Osteoblast (primary cell): ENCODE measurements around the gene PDE10A. TPM values are rescaled to one million over a fixed set of nuclear protein-coding genes. Genes with fewer than 3 reads are reported as not detected.

ENCODE experiments used
- DNase-seq: peaks from one replicate; pipeline ENCODE4 v3.0.0; 2011; ENCODE audit warnings: low spot score, mixed read lengths; ENCODE audit not compliant: insufficient read length; ENCODE audit errors: missing footprints
- H2AFZ ChIP-seq: 2 replicates; pipeline ENCODE4 v1.6.0; 2011; ENCODE audit warnings: mild to moderate bottlenecking, low read length
- H3K27ac ChIP-seq: 2 replicates; pipeline ENCODE4 v1.5.1; 2011; ENCODE audit warnings: mild to moderate bottlenecking, low read depth, low read length, moderate library complexity
- H3K27me3 ChIP-seq: 2 replicates; pipeline ENCODE4 v1.6.0; 2012; ENCODE audit warnings: mild to moderate bottlenecking, control low read depth, inconsistent platforms, low read length, moderate library complexity; ENCODE audit not compliant: insufficient read depth
- H3K36me3 ChIP-seq: 2 replicates; pipeline ENCODE4 v1.5.1; 2011; ENCODE audit warnings: mild to moderate bottlenecking, low read length, control low read depth, moderate library complexity; ENCODE audit not compliant: insufficient read depth
- H3K4me1 ChIP-seq: 2 replicates; pipeline ENCODE4 v1.5.1; 2011; ENCODE audit warnings: mild to moderate bottlenecking, low read length, control low read depth, moderate library complexity; ENCODE audit not compliant: insufficient read depth
- H3K4me2 ChIP-seq: 2 replicates; pipeline ENCODE4 v1.6.0; 2011; ENCODE audit warnings: mild to moderate bottlenecking, low read length; ENCODE audit not compliant: insufficient read depth
- H3K4me3 ChIP-seq: fragments of 200-600 bp; sonication (generic); 3 replicates; pipeline ENCODE4 v1.5.1; 2012; ENCODE audit warnings: mild to moderate bottlenecking, low read length, inconsistent platforms; ENCODE audit not compliant: insufficient read depth
- H3K79me2 ChIP-seq: 2 replicates; pipeline ENCODE4 v1.6.0; 2012; ENCODE audit warnings: mild to moderate bottlenecking, low read length, control low read depth, inconsistent platforms; ENCODE audit not compliant: insufficient read depth
- H3K9me3 ChIP-seq: 2 replicates; pipeline ENCODE4 v1.5.1; 2011; ENCODE audit warnings: low read depth, low read length, control low read depth
- H4K20me1 ChIP-seq: 2 replicates; pipeline ENCODE4 v1.6.0; 2012; ENCODE audit warnings: mild to moderate bottlenecking, low read length, control low read depth; ENCODE audit not compliant: insufficient read depth
- total RNA-seq: library from RNA; depleted of rRNA; stranded (reverse); fragments of >200 nt; gene quantifications from 2 replicates; pipeline ENCODE4 v1.2.3, GENCODE V29; 2012
- TF ChIP-seq, protein P1 (sequence below): IDR thresholded peaks from 2 replicates; pipeline ENCODE4 v1.5.1; 2011; ENCODE audit warnings: mild to moderate bottlenecking, low read depth, low read length, moderate library complexity; ENCODE audit errors: extremely low read depth

PDE10A gene
- total RNA-seq, 1 donor, result 3.3 TPM

- Histone ChIP-seq H4K20me1 (no peaks in the 10 kb centered on the region), H3K4me1 (no peaks in the 10 kb centered on the region), H3K4me2 (no peak overlapping the region), H3K9me3 (no peaks in the 10 kb centered on the region), H3K79me2 (no peaks in the 10 kb centered on the region), H2AFZ (no peak overlapping the region), H3K36me3 (no peaks in the 10 kb centered on the region), H3K27me3 (no peaks in the 10 kb centered on the region), H3K27ac (no peak overlapping the region), H3K4me3 (no peak overlapping the region)
- TF ChIP-seq, protein P1, sequence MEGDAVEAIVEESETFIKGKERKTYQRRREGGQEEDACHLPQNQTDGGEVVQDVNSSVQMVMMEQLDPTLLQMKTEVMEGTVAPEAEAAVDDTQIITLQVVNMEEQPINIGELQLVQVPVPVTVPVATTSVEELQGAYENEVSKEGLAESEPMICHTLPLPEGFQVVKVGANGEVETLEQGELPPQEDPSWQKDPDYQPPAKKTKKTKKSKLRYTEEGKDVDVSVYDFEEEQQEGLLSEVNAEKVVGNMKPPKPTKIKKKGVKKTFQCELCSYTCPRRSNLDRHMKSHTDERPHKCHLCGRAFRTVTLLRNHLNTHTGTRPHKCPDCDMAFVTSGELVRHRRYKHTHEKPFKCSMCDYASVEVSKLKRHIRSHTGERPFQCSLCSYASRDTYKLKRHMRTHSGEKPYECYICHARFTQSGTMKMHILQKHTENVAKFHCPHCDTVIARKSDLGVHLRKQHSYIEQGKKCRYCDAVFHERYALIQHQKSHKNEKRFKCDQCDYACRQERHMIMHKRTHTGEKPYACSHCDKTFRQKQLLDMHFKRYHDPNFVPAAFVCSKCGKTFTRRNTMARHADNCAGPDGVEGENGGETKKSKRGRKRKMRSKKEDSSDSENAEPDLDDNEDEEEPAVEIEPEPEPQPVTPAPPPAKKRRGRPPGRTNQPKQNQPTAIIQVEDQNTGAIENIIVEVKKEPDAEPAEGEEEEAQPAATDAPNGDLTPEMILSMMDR, result no peak
- DNase-seq, result no peak
Observed at GRCh38 chr6:165383323-165383722, 279.7 kb downstream of the PDE10A start.

- Histone ChIP-seq H3K4me3 (no peak overlapping the region), H3K9me3 (no peaks in the 10 kb centered on the region), H2AFZ (no peak overlapping the region), H4K20me1 (no peaks in the 10 kb centered on the region), H3K4me2 (no peak overlapping the region), H3K27me3 (no peaks in the 10 kb centered on the region), H3K36me3 (no peaks in the 10 kb centered on the region), H3K79me2 (no peaks in the 10 kb centered on the region), H3K4me1 (no peaks in the 10 kb centered on the region), H3K27ac (no peak overlapping the region)
- TF ChIP-seq, protein P1, result no peak
- no peak for DNase-seq
Observed at GRCh38 chr6:165376100-165376499, 286.9 kb downstream of the PDE10A start.

- Histone ChIP-seq H3K27me3 (no peaks in the 10 kb centered on the region), H3K4me2 (no peak overlapping the region), H3K79me2 (no peaks in the 10 kb centered on the region), H2AFZ (no peak overlapping the region), H3K27ac (no peak overlapping the region), H3K4me3 (no peak overlapping the region), H3K4me1 (no peaks in the 10 kb centered on the region), H3K9me3 (no peaks in the 10 kb centered on the region), H4K20me1 (no peaks in the 10 kb centered on the region), H3K36me3 (no peaks in the 10 kb centered on the region)
- TF ChIP-seq, protein P1, result no peak
- DNase-seq, result no peak
Observed at GRCh38 chr6:165365371-165365770, 297.7 kb downstream of the PDE10A start.

- no peak overlapping the region for H3K27ac ChIP-seq
- no peaks in the 10 kb centered on the region for H3K9me3 ChIP-seq
- no peak overlapping the region for H2AFZ ChIP-seq
- no peaks in the 10 kb centered on the region for H3K36me3 ChIP-seq
- H3K27me3 ChIP-seq, result no peaks in the 10 kb centered on the region
- H3K4me3 ChIP-seq, result no peak overlapping the region
- H3K79me2 ChIP-seq, result no peaks in the 10 kb centered on the region
- H3K4me2 ChIP-seq, result no peak overlapping the region
- no peaks in the 10 kb centered on the region for H4K20me1 ChIP-seq
- TF ChIP-seq, protein P1, result no peak
- no peaks in the 10 kb centered on the region for H3K4me1 ChIP-seq
- DNase-seq, result no peak
Observed at GRCh38 chr6:165345700-165346099, 317.3 kb downstream of the PDE10A start.
